K562 (cell line): Measurements from ENCODE around the gene DNAL4. TPM values are rescaled to one million over a fixed set of nuclear protein-coding genes. Genes with fewer than 3 reads are reported as not detected.

Source experiments
- ATAC-seq: fragments of 200-7000 bp; cut with Tn5 transposase; 3 replicates; pipeline ENCODE4 v1.9.1; 2020; ENCODE audit warnings: moderate library complexity
- BruUV-seq: library from RNA; stranded (reverse); fragments of 400-500 nt; replicated peaks from 2 replicates; lab custom pipeline; 2021; lab: Mats Ljungman, UMichigan
- CTCF ChIA-PET: fragments of 300-600 bp; formaldehyde crosslinking; extraction: SDS; loops from one replicate; lab custom pipeline; 2021; ENCODE audit warnings: low intra/inter-chr PET ratio; lab: Yijun Ruan, JAX
- POLR2A ChIA-PET: fragments of 300-600, 350-650 bp; sonication (Branson Sonifier 250); formaldehyde crosslinking; extraction: SDS; loops from one replicate; lab custom pipeline; 2021; ENCODE audit warnings: antibody characterized with exemption, inconsistent platforms; lab: Yijun Ruan, JAX
- DNase-seq, 4 experiments: peaks; one replicate each; pipeline versions ENCODE4 v3.0.0 to v3.0.0-alpha.2; 2011 to 2018; ENCODE audit warnings: low spot score in 3 of 4, mixed read lengths in 3 of 4; ENCODE audit errors: extremely low read depth in 1 of 4
- FAIRE-seq: peaks from 2 replicates; lab custom pipeline; 2011; peaks lifted over from hg19 to GRCh38; lab: Jason Lieb, UNC
- H2AFZ ChIP-seq: 2 replicates; pipeline ENCODE4 v1.6.0; 2011; ENCODE audit warnings: low read depth, low read length, control low read depth, inconsistent platforms
- H3K27ac ChIP-seq: fragments of 200-600 bp; 3 replicates; pipeline ENCODE4 v1.8.0; 2011; ENCODE audit warnings: low read depth, mild to moderate bottlenecking, control low read depth, inconsistent platforms, low read length, moderate library complexity, mixed read lengths; ENCODE audit errors: extremely low read depth
- H3K27me3 ChIP-seq, 2 experiments: fragments of 300-600 bp in 1 of 2; 2 replicates in 1 of 2; 3 replicates in 1 of 2; pipeline versions ENCODE4 v1.6.0 to v1.8.0; 2011; ENCODE audit warnings: inconsistent platforms in 2 of 2, low read length in 2 of 2, mild to moderate bottlenecking in 1 of 2, mixed read lengths in 1 of 2, moderate library complexity in 1 of 2; ENCODE audit not compliant: control insufficient read depth in 2 of 2, insufficient read depth in 2 of 2
- H3K36me3 ChIP-seq: fragments of 300-600 bp; 3 replicates; pipeline ENCODE4 v1.8.0; 2011; ENCODE audit warnings: mild to moderate bottlenecking, low read length, inconsistent platforms; ENCODE audit not compliant: control insufficient read depth, insufficient read depth
- H3K4me1 ChIP-seq, 2 experiments: fragments of 200-600 bp in 1 of 2; replicated peaks in 1 of 2; 2 replicates in 1 of 2; 3 replicates in 1 of 2; pipeline versions ENCODE4 v1.5.1 to v1.8.0; 2011; ENCODE audit warnings: inconsistent platforms in 2 of 2, low read length in 2 of 2, mild to moderate bottlenecking in 1 of 2, mixed read lengths in 1 of 2, moderate library complexity in 1 of 2; ENCODE audit not compliant: control insufficient read depth in 2 of 2, insufficient read depth in 2 of 2
- H3K4me2 ChIP-seq: 2 replicates; pipeline ENCODE4 v1.6.1; 2011; ENCODE audit warnings: low read length, control low read depth, inconsistent platforms, mixed read lengths; ENCODE audit not compliant: insufficient read depth
- H3K4me3 ChIP-seq: fragments of 200-600 bp; sonication (generic), shearing (Covaris generic); 2 replicates; pipeline ENCODE4 v1.5.1; 2016; ENCODE audit warnings: control low read depth, inconsistent platforms
- H3K79me2 ChIP-seq: fragments of 200-600 bp; 3 replicates; pipeline ENCODE4 v1.8.0; 2011; ENCODE audit warnings: low read length, inconsistent platforms; ENCODE audit not compliant: control insufficient read depth, insufficient read depth
- H3K9ac ChIP-seq, 2 experiments: 2 replicates each; pipeline versions ENCODE4 v1.6.0 to v1.6.1; 2011; ENCODE audit warnings: low read depth in 2 of 2, low read length in 2 of 2, control low read depth in 1 of 2, inconsistent platforms in 1 of 2, mild to moderate bottlenecking in 1 of 2, mixed read lengths in 1 of 2; ENCODE audit not compliant: insufficient read depth in 1 of 2
- H3K9me1 ChIP-seq: one replicate; pipeline ENCODE4 v1.6.0; 2011; ENCODE audit warnings: inconsistent platforms, mild to moderate bottlenecking, low read length, moderate library complexity; ENCODE audit not compliant: control insufficient read depth, insufficient read depth
- H3K9me3 ChIP-seq: replicated peaks from 2 replicates; pipeline ENCODE4 v1.5.1; 2011; ENCODE audit warnings: low read depth, low read length, inconsistent platforms; ENCODE audit not compliant: control insufficient read depth, insufficient read depth
- H4K20me1 ChIP-seq: replicated peaks from 2 replicates; pipeline ENCODE4 v1.6.1; 2011; ENCODE audit warnings: low read length, inconsistent platforms, mixed read lengths; ENCODE audit not compliant: control insufficient read depth, insufficient read depth
- KAT2B ChIP-seq: IDR thresholded peaks from one replicate; pipeline ENCODE4 v1.6.1; 2012; ENCODE audit warnings: low read depth, mild to moderate bottlenecking, control low read depth, inconsistent platforms, low read length, moderate library complexity
- POLR2G ChIP-seq: fragments of 200-400 bp; formaldehyde crosslinking; IDR thresholded peaks from 2 replicates; pipeline ENCODE4 v1.6.1; 2017; ENCODE audit warnings: low read depth, mild to moderate bottlenecking, antibody characterized with exemption, low read length, moderate library complexity
- RBFOX2 ChIP-seq: fragments of 200-400 bp; formaldehyde crosslinking; IDR thresholded peaks from 2 replicates; pipeline ENCODE4 v1.6.1; 2017; ENCODE audit warnings: low read depth, mild to moderate bottlenecking, low read length, moderate library complexity
- SPI1 ChIP-seq: IDR thresholded peaks from 2 replicates; pipeline ENCODE4 v1.6.1; 2011; ENCODE audit warnings: low read depth, low read length, control low read depth, borderline replicate concordance
- USF2 ChIP-seq: sonication (generic); formaldehyde crosslinking; IDR thresholded peaks from 2 replicates; pipeline ENCODE4 v1.5.0; 2020; ENCODE audit warnings: missing genetic modification reagents
- ZBTB34 ChIP-seq: fragments of 250-450 bp; sonication (Bioruptor Pico); IDR thresholded peaks from 2 replicates; pipeline ENCODE4 v1.8.0; 2021; ENCODE audit warnings: mild to moderate bottlenecking, moderate library complexity
- ZKSCAN8 ChIP-seq: fragments of 200-800 bp; sonication (Bioruptor generic); IDR thresholded peaks from 2 replicates; pipeline ENCODE4 v1.6.1; 2016; ENCODE audit warnings: missing genetic modification characterization, missing compliant biosample characterization
- WGBS: fragments of 100-300 bp; shearing (Covaris generic); methylation state at CpG from one replicate; pipeline ENCODE4 v1.1.6; 2016; ENCODE audit warnings: low coverage, mixed read lengths; ENCODE audit not compliant: insufficient coverage; ENCODE audit errors: missing lambda C conversion rate; 5-methylcytosine and 5-hydroxymethylcytosine counted together
- in situ Hi-C: fragments of 300-500 bp; cut with MboI; formaldehyde crosslinking; loops from 4 replicates; pipeline ENCODE4 v1.15.0; 2018; ENCODE audit warnings: inconsistent platforms, mixed read lengths
- intact Hi-C: fragments of 100-400 bp; cut with micrococcal nuclease; formaldehyde crosslinking; loops from 2 replicates; pipeline ENCODE4 v1.14.2; 2022
- polyA plus RNA-seq, 8 experiments: library from polyadenylated mRNA; depleted of rRNA in 4 of 8; stranded (reverse) in 5 of 8; unstranded in 3 of 8; fragments of >200 nt; fragmentation: Nextera tagmentation in 2 of 8; fragmentation: Illumina TruSeq in 1 of 8; extraction: Ambion mirVana in 2 of 8; extraction: Trizol in 1 of 8; gene quantifications; 2 replicates each; pipeline versions ENCODE4 v1.2.1 to v1.2.3, GENCODE V29; 2011 to 2014; ENCODE audit warnings: inconsistent platforms in 1 of 8, missing spikeins in 1 of 8
- total RNA-seq, 7 experiments: library from RNA; depleted of rRNA in 6 of 7; stranded (reverse); fragments of >200 nt in 6 of 7; fragmentation: Illumina TruSeq in 2 of 7; extraction: Trizol in 2 of 7; gene quantifications; 2 replicates each; pipeline versions ENCODE4 v1.2.1 to v1.2.3, GENCODE V29; 2011 to 2021; ENCODE audit warnings: low replicate concordance in 1 of 7

The DNAL4 gene
- total and polyA plus RNA-seq, 9 of the 15 experiments (the other 6 are each of a cell fraction or from before 2014, with no cell fraction given): 0.20 to 9.4 (median 5.2) TPM

GRCh38 chr22:38751422-38752346, 42.3 kb downstream of the DNAL4 start:
- TF ChIP-seq ZBTB34 (CRISPR knock-in tag): no peak
- no peak for TF ChIP-seq USF2 (CRISPR knock-in tag)
- peak; percentile 40; the same call in 1 of the 2 replicates for TF ChIP-seq SPI1
- TF ChIP-seq ZKSCAN8 (CRISPR knock-in tag): no peak
- TF ChIP-seq KAT2B: no peak
- peak; percentile 39; the same call in 1 of the 2 replicates for TF ChIP-seq POLR2G
- TF ChIP-seq RBFOX2: peak; percentile 26; the same call in 1 of the 2 replicates
- CTCF ChIA-PET: no interaction called here
- intact Hi-C loops: no loop called here

More at GRCh38 chr22:38751422-38752346, 42.3 kb downstream of the DNAL4 start:
- Histone ChIP-seq H3K4me1 (peaks cover 4 to 23% of the 10 kb centered on the region in 2 experiments; a peak in 4 of 5 replicates), H3K9me3 (no peaks in the 10 kb centered on the region), H3K36me3 (peaks cover 53% of the 10 kb centered on the region; the same call in 2 of the 3 replicates), H3K4me2 (no peak overlapping the region), H2AFZ (no peak overlapping the region), H3K4me3 (no peak overlapping the region), H3K27me3 (no peaks in the 10 kb centered on the region), H3K27ac (no peak overlapping the region), H3K9me1 (no peaks in the 10 kb centered on the region), H4K20me1 (no peaks in the 10 kb centered on the region; the same call in 1 of the 2 replicates), H3K79me2 (peaks cover 23% of the 10 kb centered on the region), H3K9ac (no peak overlapping the region; a peak in 1 of 4 replicates)
- 91% methylated on average over 17 of the region's 24 CpGs for WGBS
- DNase-seq (no peak), ATAC-seq (no peak), FAIRE-seq (no peak)
- no TSS peak for BruUV-seq
- POLR2A ChIA-PET: interaction anchor here (1.2 to 1.5 kb wide), 2 partner anchors 9 to 14 kb away, joined by 6 to 7 read pairs; no protein-coding TSS in a partner anchor
- in situ Hi-C loops: no loop called here
